ENCODE data around the gene PCIF1. TPM values are rescaled to one million over a fixed set of nuclear protein-coding genes. Genes with fewer than 3 reads are reported as not detected.

The PCIF1 gene
- total and polyA plus RNA-seq, 2 experiments from 2014 or later, result 11.8 to 26.0 TPM

DNA sequence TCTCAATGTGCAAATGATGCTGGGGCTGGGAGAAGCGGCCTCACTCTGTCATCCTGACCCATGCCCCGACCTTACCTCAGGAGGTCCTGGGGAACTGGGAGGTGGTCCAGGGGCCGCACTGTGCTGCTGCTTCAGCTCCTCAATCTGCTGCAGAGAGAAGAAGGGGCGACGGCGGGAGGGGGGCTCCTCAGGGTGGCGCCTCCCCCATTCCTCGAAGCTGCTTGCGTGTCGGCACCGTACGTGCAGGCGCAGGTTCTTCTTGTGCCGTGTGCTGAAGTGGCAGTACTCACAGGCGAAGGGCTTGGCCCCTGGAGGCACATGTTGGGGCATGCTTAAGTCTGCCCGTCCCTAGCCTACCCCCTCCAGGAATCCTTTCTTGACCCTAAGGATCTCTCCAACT, 24.6 kb downstream of the PCIF1 start:
- peaks cover 6% of the 10 kb centered on the region for H3K36me3 ChIP-seq (replicated peaks; ENCODE audit: insufficient read depth, low read depth)
- no peak for TF ChIP-seq EZH2 (IDR thresholded peaks at IDR 0.05; ENCODE audit: borderline replicate concordance)
- TF ChIP-seq, protein P1, sequence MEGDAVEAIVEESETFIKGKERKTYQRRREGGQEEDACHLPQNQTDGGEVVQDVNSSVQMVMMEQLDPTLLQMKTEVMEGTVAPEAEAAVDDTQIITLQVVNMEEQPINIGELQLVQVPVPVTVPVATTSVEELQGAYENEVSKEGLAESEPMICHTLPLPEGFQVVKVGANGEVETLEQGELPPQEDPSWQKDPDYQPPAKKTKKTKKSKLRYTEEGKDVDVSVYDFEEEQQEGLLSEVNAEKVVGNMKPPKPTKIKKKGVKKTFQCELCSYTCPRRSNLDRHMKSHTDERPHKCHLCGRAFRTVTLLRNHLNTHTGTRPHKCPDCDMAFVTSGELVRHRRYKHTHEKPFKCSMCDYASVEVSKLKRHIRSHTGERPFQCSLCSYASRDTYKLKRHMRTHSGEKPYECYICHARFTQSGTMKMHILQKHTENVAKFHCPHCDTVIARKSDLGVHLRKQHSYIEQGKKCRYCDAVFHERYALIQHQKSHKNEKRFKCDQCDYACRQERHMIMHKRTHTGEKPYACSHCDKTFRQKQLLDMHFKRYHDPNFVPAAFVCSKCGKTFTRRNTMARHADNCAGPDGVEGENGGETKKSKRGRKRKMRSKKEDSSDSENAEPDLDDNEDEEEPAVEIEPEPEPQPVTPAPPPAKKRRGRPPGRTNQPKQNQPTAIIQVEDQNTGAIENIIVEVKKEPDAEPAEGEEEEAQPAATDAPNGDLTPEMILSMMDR (IDR thresholded peaks at IDR 0.05; ENCODE audit: poor library complexity), result no peak
- no peak for TF ChIP-seq EZH2phosphoT487 (IDR thresholded peaks at IDR 0.05; ENCODE audit: low read depth, severe bottlenecking, unreplicated experiment)
- H3K27ac ChIP-seq, result no peak overlapping the region

DNA sequence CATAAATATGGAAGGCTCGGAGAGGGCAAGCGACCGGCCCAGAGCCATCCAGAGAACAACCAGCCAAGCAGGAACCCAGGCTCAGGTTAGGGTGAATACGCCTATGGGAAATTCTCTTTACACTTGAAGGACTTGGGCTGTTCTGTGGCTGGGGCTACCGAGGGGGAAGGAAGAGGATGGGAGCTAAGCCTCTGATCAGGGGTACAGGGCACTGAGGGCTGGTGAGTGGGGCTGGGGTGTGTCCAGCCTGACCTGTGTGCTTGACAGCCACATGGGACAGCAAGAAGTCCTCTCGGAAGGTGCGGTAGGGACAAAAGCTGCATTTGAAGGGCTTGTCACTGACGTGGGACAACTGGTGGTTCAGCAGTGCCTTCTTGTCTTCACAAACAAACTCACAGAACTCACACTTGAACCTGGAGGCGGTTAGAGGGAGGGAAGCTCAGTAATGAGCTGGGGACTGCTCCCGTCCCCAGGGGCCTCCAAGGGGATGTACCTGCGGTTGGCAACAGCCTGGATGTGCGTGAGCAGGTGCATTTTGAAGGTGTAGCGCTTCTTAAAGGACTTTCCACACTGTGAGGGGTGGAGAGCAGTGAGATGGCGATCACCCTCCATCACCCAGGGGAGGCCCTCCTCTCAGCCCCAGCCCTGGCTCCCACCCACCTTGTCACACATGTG, 25.6 kb downstream of the PCIF1 start:
- Histone ChIP-seq H3K4me2 (no peak overlapping the region), H3K36me3 (replicated peaks; ENCODE audit: insufficient read depth, low read depth) (peaks cover 6% of the 10 kb centered on the region), H3K9me3 (ENCODE audit: low read depth) (no peaks in the 10 kb centered on the region), H3K9me2 (replicated peaks; ENCODE audit: insufficient read depth) (no peaks in the 10 kb centered on the region), H3K27me3 (no peaks in the 10 kb centered on the region), H3K4me3 (no peak overlapping the region), H3K4me1 (ENCODE audit: insufficient read depth) (no peaks in the 10 kb centered on the region), H3K79me2 (no peaks in the 10 kb centered on the region), H3K27ac (no peak overlapping the region), H4K20me1 (ENCODE audit: insufficient read depth, poor library complexity, severe bottlenecking) (no peaks in the 10 kb centered on the region), H2AFZ (no peak overlapping the region)
- TF ChIP-seq, protein P1 (IDR thresholded peaks at IDR 0.05; ENCODE audit: poor library complexity), result no peak
- TF ChIP-seq EZH2 (IDR thresholded peaks at IDR 0.05; ENCODE audit: borderline replicate concordance), result no peak
- no peak for DNase-seq (ENCODE audit: low spot score)
- WGBS (ENCODE audit: low lambda C conversion rate, missing lambda C conversion rate), result 98% methylated on average over 14 of the region's 14 CpGs

More for the DNA sequence above, 24.6 kb downstream of the PCIF1 start:
- Histone ChIP-seq H3K27me3 (no peaks in the 10 kb centered on the region), H4K20me1 (ENCODE audit: insufficient read depth, poor library complexity, severe bottlenecking) (no peaks in the 10 kb centered on the region), H3K4me1 (ENCODE audit: insufficient read depth) (no peaks in the 10 kb centered on the region), H3K4me2 (no peak overlapping the region), H3K9me3 (ENCODE audit: low read depth) (no peaks in the 10 kb centered on the region), H3K9me2 (replicated peaks; ENCODE audit: insufficient read depth) (no peaks in the 10 kb centered on the region), H3K4me3 (no peak overlapping the region), H2AFZ (no peak overlapping the region), H3K79me2 (no peaks in the 10 kb centered on the region)
- WGBS (ENCODE audit: low lambda C conversion rate, missing lambda C conversion rate), result 92% methylated on average over 15 of the region's 16 CpGs
- DNase-seq (ENCODE audit: low spot score), result no peak

DNA sequence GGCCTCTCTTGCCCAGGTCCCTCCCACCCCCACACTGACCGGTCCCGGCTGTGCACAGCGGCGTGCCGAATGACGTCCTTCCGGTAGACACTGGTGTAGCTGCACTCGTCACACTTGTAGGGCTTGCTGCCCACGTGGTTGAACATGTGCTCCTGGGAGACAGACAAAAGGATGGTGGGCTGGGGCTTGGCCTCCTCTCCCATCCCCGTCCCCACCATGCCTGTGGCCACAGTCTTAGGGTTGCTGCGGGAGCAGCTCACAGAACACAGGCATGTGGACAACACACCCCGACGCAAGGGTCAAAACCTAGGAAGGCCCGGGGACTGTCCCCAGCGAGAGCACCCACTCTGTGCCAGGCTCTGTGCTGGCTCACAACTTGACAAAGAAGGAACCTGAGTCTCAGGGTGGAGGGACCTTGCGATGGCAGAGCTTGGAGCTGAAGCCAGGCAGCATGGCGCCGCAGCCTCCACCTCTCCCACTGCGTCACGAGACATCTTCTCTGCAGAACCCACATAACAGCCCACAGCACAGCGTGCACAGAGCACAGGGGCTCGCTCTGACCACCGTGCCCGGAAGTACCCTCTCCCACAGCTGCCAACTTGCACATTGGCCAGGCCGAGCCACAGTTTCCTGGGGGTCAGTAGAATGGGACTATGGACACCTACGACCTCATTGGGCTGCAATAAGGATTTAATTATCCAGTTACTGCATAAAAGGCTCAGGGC, 27.7 kb downstream of the PCIF1 start:
- no peak overlapping the region for H3K4me3 ChIP-seq
- H3K9me2 ChIP-seq (replicated peaks; ENCODE audit: insufficient read depth), result no peaks in the 10 kb centered on the region
- no peaks in the 10 kb centered on the region for H4K20me1 ChIP-seq (ENCODE audit: insufficient read depth, poor library complexity, severe bottlenecking)
- no peaks in the 10 kb centered on the region for H3K4me1 ChIP-seq (ENCODE audit: insufficient read depth)
- H2AFZ ChIP-seq, result no peak overlapping the region
- TF ChIP-seq EZH2 (IDR thresholded peaks at IDR 0.05; ENCODE audit: borderline replicate concordance) (no peak), EZH2phosphoT487 (IDR thresholded peaks at IDR 0.05; ENCODE audit: low read depth, severe bottlenecking, unreplicated experiment) (no peak)
- TF ChIP-seq, protein P1 (IDR thresholded peaks at IDR 0.05; ENCODE audit: poor library complexity), result no peak
- no peak overlapping the region for H3K27ac ChIP-seq
- H3K36me3 ChIP-seq (replicated peaks; ENCODE audit: insufficient read depth, low read depth), result peaks cover 6% of the 10 kb centered on the region
- H3K4me2 ChIP-seq, result no peak overlapping the region
- no peaks in the 10 kb centered on the region for H3K9me3 ChIP-seq (ENCODE audit: low read depth)
- 95% methylated on average over 19 of the region's 26 CpGs for WGBS (ENCODE audit: low lambda C conversion rate, missing lambda C conversion rate)
- DNase-seq (ENCODE audit: low spot score), result no peak
- H3K27me3 ChIP-seq, result no peaks in the 10 kb centered on the region
- no peaks in the 10 kb centered on the region for H3K79me2 ChIP-seq
